ENCODE data around the gene C16orf54. TPM values are rescaled to one million over a fixed set of nuclear protein-coding genes. Genes with fewer than 3 reads are reported as not detected.
"Not testable (repeated sequence)": the region's sequence is repeated elsewhere in the genome, so short reads cannot be mapped to it uniquely, and the experiment has no call there.

C16orf54 gene
- total RNA-seq, 2 experiments from 2014 or later = 22.2 to 22.4 TPM

GRCh38 chr16:29790949-29791844 lies 45.4 kb upstream of the C16orf54 start:
- H3K27me3 Mint-ChIP-seq = no peaks in the 10 kb centered on the region
- peak overlapping the region; percentile 97 for H3K27ac Mint-ChIP-seq

GRCh38 chr16:29790183-29790948 lies 44.6 kb upstream of the C16orf54 start, which contains the start of gene KIF22:
TSS of gene KIF22 (plus strand) at chr16:29790751. CDS start at chr16:29790760, 9 bp downstream.
- Mint-ChIP-seq H3K27ac (peak within 1 kb of the TSS; percentile 97), H3K9me3 (no peaks in the 10 kb centered on the region), H3K36me3 (ENCODE audit: low read depth) (peaks cover 35% of the 10 kb centered on the region), H3K27me3 (no peaks in the 10 kb centered on the region), H3K4me1 (ENCODE audit: low read depth) (peaks cover 41% of the 10 kb centered on the region), H3K4me3 (peak within 1 kb of the TSS; percentile 100)
- ATAC-seq = peak; percentile 97
- peak; percentile 69 for TF ChIP-seq CTCF (IDR thresholded peaks at IDR 0.05)
- ChIA-PET CTCF (interaction anchor here (0.7 to 4.8 kb wide), 25 partner anchors 8 to 242 kb away, joined by 3 to 43 read pairs (median 5); partner anchors contain the start of genes MVP, PAGR1 and ZG16), POLR2A (interaction anchor here (0.5 to 7.2 kb wide), 30 partner anchors 8 to 301 kb away, joined by 3 to 89 read pairs (median 4); partner anchors contain the start of genes ALDOA, MAZ, MVP and PAGR1)
- intact Hi-C loops (cut with micrococcal nuclease) = loop anchor here (5.0 kb wide), 1 partner anchor 48 kb away; no protein-coding TSS in a partner anchor
- peak; percentile 100 for DNase-seq

More at GRCh38 chr16:29790949-29791844, 45.4 kb upstream of the C16orf54 start:
- ChIA-PET CTCF (interaction anchor here (0.7 to 4.8 kb wide), 19 partner anchors 8 to 100 kb away, joined by 3 to 43 read pairs (median 6); partner anchors contain the start of genes MVP and ZG16), POLR2A (interaction anchor here (0.8 to 7.2 kb wide), 24 partner anchors 7 to 300 kb away, joined by 3 to 89 read pairs (median 4); partner anchors contain the start of genes MAZ, MVP, PRRT2 and TBX6)
- H3K36me3 Mint-ChIP-seq (ENCODE audit: low read depth) = peaks cover 40% of the 10 kb centered on the region
- ATAC-seq (peak; percentile 8), DNase-seq (no peak)
- H3K9me3 Mint-ChIP-seq = no peaks in the 10 kb centered on the region
- TF ChIP-seq CTCF (IDR thresholded peaks at IDR 0.05) = no peak
- intact Hi-C loops (cut with micrococcal nuclease) = loop anchor here (5.0 kb wide), 1 partner anchor 49 kb away; no protein-coding TSS in a partner anchor
- H3K4me3 Mint-ChIP-seq = peak overlapping the region; percentile 100
- peaks cover 37% of the 10 kb centered on the region for H3K4me1 Mint-ChIP-seq (ENCODE audit: low read depth)

- CTCF ChIA-PET = interaction anchor here (0.8 to 4.8 kb wide), 24 partner anchors 9 to 242 kb away, joined by 3 to 43 read pairs (median 5); partner anchors contain the start of genes MVP, PAGR1 and ZG16
- Mint-ChIP-seq H3K27ac (peak overlapping the region; percentile 97), H3K36me3 (ENCODE audit: low read depth) (peaks cover 31% of the 10 kb centered on the region), H3K27me3 (no peaks in the 10 kb centered on the region), H3K9me3 (no peaks in the 10 kb centered on the region), H3K4me3 (peak overlapping the region; percentile 100), H3K4me1 (ENCODE audit: low read depth) (peaks cover 41% of the 10 kb centered on the region)
- TF ChIP-seq CTCF (IDR thresholded peaks at IDR 0.05) = no peak
- ATAC-seq = no peak
- intact Hi-C loops (cut with micrococcal nuclease) = loop anchor here (5.0 to 10.0 kb wide), 2 partner anchors 47 to 85 kb away; no protein-coding TSS in a partner anchor
- POLR2A ChIA-PET = interaction anchor here (0.5 to 7.2 kb wide), 24 partner anchors 9 to 301 kb away, joined by 3 to 89 read pairs (median 4); partner anchors contain the start of genes ALDOA, MAZ, MVP and PAGR1
- DNase-seq = no peak
Observed at GRCh38 chr16:29789775-29790182, 44.0 kb upstream of the C16orf54 start.

- H3K9me3 Mint-ChIP-seq, H3K27me3 Mint-ChIP-seq, ATAC-seq, H3K4me3 Mint-ChIP-seq, DNase-seq, H3K27ac Mint-ChIP-seq: not testable (repeated sequence)
- ChIA-PET CTCF (interaction anchor here (1.4 to 4.4 kb wide), 4 partner anchors 17 to 86 kb away, joined by 6 to 42 read pairs (median 12); no protein-coding TSS in a partner anchor), POLR2A (interaction anchor here (0.6 kb wide), 1 partner anchor 48 kb away, joined by 3 read pairs; no protein-coding TSS in a partner anchor)
- Mint-ChIP-seq H3K4me1 (ENCODE audit: low read depth) (peaks cover 34% of the 10 kb centered on the region), H3K36me3 (ENCODE audit: low read depth) (peaks cover 14% of the 10 kb centered on the region)
- intact Hi-C loops (cut with micrococcal nuclease) = loop anchor here (10.0 kb wide), 1 partner anchor 82 kb away; no protein-coding TSS in a partner anchor
Observed at GRCh38 chr16:29787155-29787554, 41.4 kb upstream of the C16orf54 start.
